Endothelial cell of umbilical vein (primary cell): Measurements from ENCODE around the gene PRKAG2. TPM values are rescaled to one million over a fixed set of nuclear protein-coding genes. Genes with fewer than 3 reads are reported as not detected.

Experiments
- BruUV-seq: library from RNA; stranded (reverse); fragments of 400-500 nt; replicated peaks from 2 replicates; lab custom pipeline; 2021; lab: Mats Ljungman, UMichigan
- CTCF ChIA-PET: fragments of 300-600, 350-600 bp; sonication (Branson Sonifier 250); formaldehyde crosslinking; loops from one replicate; lab custom pipeline; 2021; ENCODE audit warnings: antibody characterized with exemption, inconsistent platforms; lab: Charles Lee
- POLR2A ChIA-PET: fragments of 300-600, 350-600 bp; sonication (Branson Sonifier 250); formaldehyde crosslinking; loops from one replicate; lab custom pipeline; 2021; ENCODE audit warnings: antibody characterized with exemption, inconsistent platforms; lab: Charles Lee
- DNase-seq: peaks from one replicate; pipeline ENCODE4 v3.0.0-alpha.2; 2011; ENCODE audit warnings: low read depth, low spot score
- FAIRE-seq: peaks from 2 replicates; lab custom pipeline; 2011; peaks lifted over from hg19 to GRCh38; lab: Jason Lieb, UNC
- H2AFZ ChIP-seq: 2 replicates; pipeline ENCODE4 v1.6.0; 2012; ENCODE audit warnings: low read depth, low read length, control low read depth, inconsistent platforms
- H3K27ac ChIP-seq: 2 replicates; pipeline ENCODE4 v1.5.1; 2011; ENCODE audit warnings: low read depth, mild to moderate bottlenecking, control low read depth, low read length, moderate library complexity; ENCODE audit not compliant: insufficient read depth
- H3K27me3 ChIP-seq, 2 experiments: 2 replicates each; pipeline versions ENCODE4 v1.6.0 to v1.6.1; 2011; ENCODE audit warnings: low read length in 2 of 2, mixed read lengths in 1 of 2; ENCODE audit not compliant: control insufficient read depth in 2 of 2, insufficient read depth in 2 of 2
- H3K36me3 ChIP-seq, 2 experiments: 2 replicates in 1 of 2; 3 replicates in 1 of 2; pipeline ENCODE4 v1.5.1; 2011; ENCODE audit warnings: low read length in 2 of 2, mild to moderate bottlenecking in 1 of 2, moderate library complexity in 1 of 2; ENCODE audit not compliant: control insufficient read depth in 2 of 2, insufficient read depth in 2 of 2; ENCODE audit errors: extremely low read depth in 1 of 2
- H3K4me1 ChIP-seq: 3 replicates; pipeline ENCODE4 v1.5.1; 2011; ENCODE audit warnings: mild to moderate bottlenecking, low read length; ENCODE audit not compliant: control insufficient read depth, insufficient read depth; ENCODE audit errors: extremely low read depth
- H3K4me2 ChIP-seq: 2 replicates; pipeline ENCODE4 v1.6.1; 2011; ENCODE audit warnings: low read length, control low read depth, mixed read lengths; ENCODE audit not compliant: insufficient read depth
- H3K4me3 ChIP-seq, 3 experiments: fragments of 200-600 bp in 1 of 3; sonication (generic), shearing (Covaris generic) in 1 of 3; replicated peaks in 1 of 3; 2 replicates each; pipeline ENCODE4 v1.5.1; 2011 to 2016; ENCODE audit warnings: control low read depth in 3 of 3, low read length in 3 of 3, mild to moderate bottlenecking in 2 of 3, inconsistent platforms in 1 of 3, low read depth in 1 of 3, moderate library complexity in 1 of 3; ENCODE audit not compliant: insufficient read depth in 1 of 3
- H3K79me2 ChIP-seq: 2 replicates; pipeline ENCODE4 v1.6.0; 2012; ENCODE audit warnings: low read length, inconsistent platforms; ENCODE audit not compliant: control insufficient read depth, insufficient read depth
- H3K9ac ChIP-seq: replicated peaks from 2 replicates; pipeline ENCODE3; 2011; ENCODE audit warnings: low read length, control low read depth; ENCODE audit not compliant: insufficient read depth; ENCODE audit errors: extremely low read depth
- H3K9me1 ChIP-seq: replicated peaks from 3 replicates; pipeline ENCODE4 v1.6.0; 2011; ENCODE audit warnings: mild to moderate bottlenecking, low read length; ENCODE audit not compliant: control insufficient read depth, insufficient read depth; ENCODE audit errors: extremely low read depth
- H3K9me3 ChIP-seq: replicated peaks from 2 replicates; pipeline ENCODE4 v1.5.1; 2012; ENCODE audit warnings: low read length, inconsistent platforms; ENCODE audit not compliant: control insufficient read depth, insufficient read depth
- H4K20me1 ChIP-seq: replicated peaks from 2 replicates; pipeline ENCODE3; 2011; ENCODE audit warnings: mild to moderate bottlenecking, low read length; ENCODE audit not compliant: control insufficient read depth, insufficient read depth; ENCODE audit errors: extremely low read depth
- CTCF ChIP-seq, 2 donors: IDR thresholded peaks; 1 replicate in 1 of 2; 2 replicates in 1 of 2; pipeline ENCODE4 v1.5.1; 2011; ENCODE audit warnings: low read length in 2 of 2, mild to moderate bottlenecking in 2 of 2, moderate library complexity in 2 of 2, control low read depth in 1 of 2, inconsistent platforms in 1 of 2, low read depth in 1 of 2; ENCODE audit not compliant: insufficient read depth in 1 of 2; ENCODE audit errors: extremely low read depth in 1 of 2
- EZH2 ChIP-seq: IDR thresholded peaks from 2 replicates; pipeline ENCODE4 v1.6.1; 2012; ENCODE audit warnings: borderline replicate concordance, low read depth, mild to moderate bottlenecking, moderate library complexity, low read length, inconsistent platforms; ENCODE audit not compliant: severe bottlenecking
- FOS ChIP-seq: IDR thresholded peaks from 2 replicates; pipeline ENCODE4 v1.6.1; 2011; ENCODE audit warnings: mild to moderate bottlenecking, low read length, moderate library complexity, borderline replicate concordance; ENCODE audit not compliant: insufficient read depth
- GATA2 ChIP-seq: IDR thresholded peaks from 2 replicates; pipeline ENCODE4 v1.7.0; 2011; ENCODE audit warnings: low read depth, mild to moderate bottlenecking, moderate library complexity, mixed read lengths, low read length; ENCODE audit not compliant: insufficient read length, insufficient read depth
- JUN ChIP-seq: IDR thresholded peaks from 2 replicates; pipeline ENCODE4 v1.6.1; 2011; ENCODE audit warnings: borderline replicate concordance, low read depth; ENCODE audit not compliant: insufficient read length, insufficient read depth
- MAX ChIP-seq: IDR thresholded peaks from 2 replicates; pipeline ENCODE4 v1.6.1; 2011; ENCODE audit not compliant: insufficient read depth, insufficient read length
- MYC ChIP-seq: IDR thresholded peaks from one replicate; pipeline ENCODE4 v1.6.1; 2011; ENCODE audit warnings: mild to moderate bottlenecking, low read depth, low read length
- POLR2A ChIP-seq: IDR thresholded peaks from 2 replicates; pipeline ENCODE4 v1.6.1; 2012; ENCODE audit warnings: low read depth, mild to moderate bottlenecking, control low read depth, low read length
- dilution Hi-C: fragments of 300-500 bp; cut with MboI; formaldehyde crosslinking; loops from one replicate; pipeline ENCODE4 v1.15.0; 2019; ENCODE audit warnings: low sequenced_read_pairs; ENCODE audit not compliant: extremely low pct_ligation_motif_present
- intact Hi-C: fragments of 100-400 bp; cut with micrococcal nuclease; formaldehyde crosslinking; loops from one replicate; pipeline ENCODE4 v1.10.0; 2022
- polyA plus RNA-seq, 4 experiments: library from polyadenylated mRNA; depleted of rRNA in 3 of 4; stranded (reverse) in 3 of 4; unstranded in 1 of 4; fragments of >200 nt; gene quantifications; 2 replicates each; pipeline versions ENCODE4 v1.2.1 to v1.2.3, GENCODE V29; 2011 to 2012; ENCODE audit warnings: missing spikeins in 1 of 4
- total RNA-seq: library from RNA; stranded (reverse); gene quantifications from 2 replicates; pipeline ENCODE4 v1.2.3, GENCODE V29; 2021

Gene PRKAG2
- total and polyA plus RNA-seq, 2 donors (not counting 3 experiments of a cell fraction or from before 2014, with no cell fraction given) = 19.3 to 51.5 TPM

GRCh38 chr7:151862606-151863381 is 14.1 kb downstream of the PRKAG2 start:
- no TSS peak for BruUV-seq
- no peak for FAIRE-seq
- CTCF ChIA-PET = no interaction called here

More at GRCh38 chr7:151862606-151863381, 14.1 kb downstream of the PRKAG2 start:
- H3K36me3 ChIP-seq = no peaks in the 10 kb centered on the region
- no peak overlapping the region for H2AFZ ChIP-seq
- H3K9me3 ChIP-seq = no peaks in the 10 kb centered on the region
- H3K9me1 ChIP-seq = no peaks in the 10 kb centered on the region
- no peak overlapping the region for H3K4me3 ChIP-seq
- no peaks in the 10 kb centered on the region for H3K4me1 ChIP-seq
- POLR2A ChIA-PET = no interaction called here
- intact Hi-C loops (no loop called here), dilution Hi-C loops (no loop called here)
- DNase-seq = no peak
- TF ChIP-seq POLR2A = no peak
- no peak for TF ChIP-seq CTCF (IDR thresholded peaks at IDR 0.05; ENCODE audit: extremely low read depth in 1 of 2, insufficient read depth in 1 of 2, low read depth in 1 of 2, low read length in 2 of 2)
- TF ChIP-seq MYC = no peak
- TF ChIP-seq GATA2 = no peak
- TF ChIP-seq MAX = no peak
- TF ChIP-seq FOS = no peak
- no peak for TF ChIP-seq EZH2
- no peak for TF ChIP-seq JUN
- H3K9ac ChIP-seq = no peak overlapping the region
- no peaks in the 10 kb centered on the region for H3K27me3 ChIP-seq
- H3K79me2 ChIP-seq = no peaks in the 10 kb centered on the region
- no peaks in the 10 kb centered on the region for H4K20me1 ChIP-seq
- H3K4me2 ChIP-seq = no peak overlapping the region
- H3K27ac ChIP-seq = no peak overlapping the region
